Globus pallidus (tissue), 1 donor: ENCODE measurements around the gene ALPK3.
"Not testable (repeated sequence)": the region's sequence is repeated elsewhere in the genome, so short reads cannot be mapped to it uniquely, and the experiment has no call there.

Experiments used
- DNase-seq: peaks from one replicate; pipeline ENCODE4 v3.0.0-alpha.2; 2015; ENCODE audit warnings: low spot score

The ALPK3 gene

GRCh38 chr15:84874981-84875699 is 58.0 kb downstream of the ALPK3 start:
- DNase-seq: peak; percentile 59

- no peak for DNase-seq
Measured at GRCh38 chr15:84876269-84876668, 59.1 kb downstream of the ALPK3 start.

GRCh38 chr15:84877701-84878100 is 60.5 kb downstream of the ALPK3 start:
- DNase-seq: not testable (repeated sequence)

- DNase-seq: peak; percentile 63
Measured at GRCh38 chr15:84878504-84878903, 61.3 kb downstream of the ALPK3 start.

- DNase-seq: no peak
Measured at GRCh38 chr15:84879088-84879780, 62.1 kb downstream of the ALPK3 start.

- no peak for DNase-seq
Measured at GRCh38 chr15:84880007-84880406, 62.9 kb downstream of the ALPK3 start.

GRCh38 chr15:84880822-84881519 is 63.8 kb downstream of the ALPK3 start:
- DNase-seq: no peak

GRCh38 chr15:84881520-84881830 is 64.3 kb downstream of the ALPK3 start:
- DNase-seq: no peak

- DNase-seq: no peak
Measured at GRCh38 chr15:84883466-84883865, 66.3 kb downstream of the ALPK3 start.

- DNase-seq: no peak
Measured at GRCh38 chr15:84883916-84884781, 67.0 kb downstream of the ALPK3 start, which contains the start of gene SLC28A1. TSS of gene SLC28A1 (plus strand) at chr15:84884662. CDS start at chr15:84887761, 3,099 bp downstream.

- DNase-seq: no peak
Measured at GRCh38 chr15:84885801-84886200, 68.6 kb downstream of the ALPK3 start.

GRCh38 chr15:84886211-84886983 is 69.2 kb downstream of the ALPK3 start:
- no peak for DNase-seq

- DNase-seq: no peak
Measured at GRCh38 chr15:84886984-84887299, 69.8 kb downstream of the ALPK3 start.

- no peak for DNase-seq
Measured at GRCh38 chr15:84887938-84888337, 70.8 kb downstream of the ALPK3 start.

GRCh38 chr15:84888639-84889038 is 71.5 kb downstream of the ALPK3 start:
- no peak for DNase-seq

- no peak for DNase-seq
Measured at GRCh38 chr15:84889313-84889990, 72.3 kb downstream of the ALPK3 start.

GRCh38 chr15:84889991-84890669 is 73.0 kb downstream of the ALPK3 start:
- DNase-seq: no peak

GRCh38 chr15:84890670-84891162 is 73.6 kb downstream of the ALPK3 start:
- DNase-seq: no peak

GRCh38 chr15:84891339-84891738 is 74.2 kb downstream of the ALPK3 start:
- DNase-seq: no peak

GRCh38 chr15:84892786-84893307 is 75.7 kb downstream of the ALPK3 start:
- no peak for DNase-seq
